ENCODE results near the gene UQCRHL.

Gene UQCRHL

DNA sequence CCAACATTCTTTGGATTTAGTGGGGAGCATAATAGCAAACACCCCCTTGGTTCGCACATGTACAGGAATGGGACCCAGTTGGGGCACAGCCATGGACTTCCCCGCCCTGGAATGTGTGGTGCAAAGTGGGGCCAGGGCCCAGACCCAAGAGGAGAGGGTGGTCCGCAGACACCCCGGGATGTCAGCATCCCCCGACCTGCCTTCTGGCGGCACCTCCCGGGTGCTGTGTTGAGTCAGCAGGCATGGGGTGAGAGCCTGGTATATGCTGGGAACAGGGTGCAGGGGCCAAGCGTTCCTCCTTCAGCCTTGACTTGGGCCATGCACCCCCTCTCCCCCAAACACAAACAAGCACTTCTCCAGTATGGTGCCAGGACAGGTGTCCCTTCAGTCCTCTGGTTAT is 21.8 kb downstream of the UQCRHL start:
- DNase-seq (no peak), ATAC-seq (ENCODE audit: insufficient read depth, low read depth) (no peak)
- no peaks in the 10 kb centered on the region for H3K36me3 ChIP-seq (ENCODE audit: insufficient read depth, low read length)
- no peak overlapping the region for H3K4me3 ChIP-seq (ENCODE audit: low read depth in 1 of 2, low read length in 2 of 2)
- no peaks in the 10 kb centered on the region for H3K4me1 ChIP-seq (ENCODE audit: insufficient read depth, low read length)
- H3K9ac ChIP-seq (ENCODE audit: low read depth, low read length), result no peak overlapping the region
- H3K27ac ChIP-seq (ENCODE audit: low read length), result no peak overlapping the region
- no peaks in the 10 kb centered on the region; the same call in 1 of the 2 replicates for H4K20me1 ChIP-seq (ENCODE audit: insufficient read depth, low read length)
- H3K27me3 ChIP-seq (ENCODE audit: insufficient read depth, low read length, poor library complexity), result no peaks in the 10 kb centered on the region
- no peak overlapping the region for H3K4me2 ChIP-seq (ENCODE audit: insufficient read depth, low read length)
- no peaks in the 10 kb centered on the region for H3K9me3 ChIP-seq (ENCODE audit: insufficient read depth, low read length, severe bottlenecking)
- H2AFZ ChIP-seq (ENCODE audit: low read depth, low read length), result no peak overlapping the region
- no peak for TF ChIP-seq EZH2 (IDR thresholded peaks at IDR 0.05; ENCODE audit: borderline replicate concordance, low read depth, low read length, severe bottlenecking)
- TF ChIP-seq, protein P1, sequence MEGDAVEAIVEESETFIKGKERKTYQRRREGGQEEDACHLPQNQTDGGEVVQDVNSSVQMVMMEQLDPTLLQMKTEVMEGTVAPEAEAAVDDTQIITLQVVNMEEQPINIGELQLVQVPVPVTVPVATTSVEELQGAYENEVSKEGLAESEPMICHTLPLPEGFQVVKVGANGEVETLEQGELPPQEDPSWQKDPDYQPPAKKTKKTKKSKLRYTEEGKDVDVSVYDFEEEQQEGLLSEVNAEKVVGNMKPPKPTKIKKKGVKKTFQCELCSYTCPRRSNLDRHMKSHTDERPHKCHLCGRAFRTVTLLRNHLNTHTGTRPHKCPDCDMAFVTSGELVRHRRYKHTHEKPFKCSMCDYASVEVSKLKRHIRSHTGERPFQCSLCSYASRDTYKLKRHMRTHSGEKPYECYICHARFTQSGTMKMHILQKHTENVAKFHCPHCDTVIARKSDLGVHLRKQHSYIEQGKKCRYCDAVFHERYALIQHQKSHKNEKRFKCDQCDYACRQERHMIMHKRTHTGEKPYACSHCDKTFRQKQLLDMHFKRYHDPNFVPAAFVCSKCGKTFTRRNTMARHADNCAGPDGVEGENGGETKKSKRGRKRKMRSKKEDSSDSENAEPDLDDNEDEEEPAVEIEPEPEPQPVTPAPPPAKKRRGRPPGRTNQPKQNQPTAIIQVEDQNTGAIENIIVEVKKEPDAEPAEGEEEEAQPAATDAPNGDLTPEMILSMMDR (IDR thresholded peaks at IDR 0.05; ENCODE audit: borderline replicate concordance, extremely low read depth, low read length, poor library complexity, severe bottlenecking), result no peak
- H3K79me2 ChIP-seq (ENCODE audit: insufficient read depth, low read length), result no peaks in the 10 kb centered on the region

DNA sequence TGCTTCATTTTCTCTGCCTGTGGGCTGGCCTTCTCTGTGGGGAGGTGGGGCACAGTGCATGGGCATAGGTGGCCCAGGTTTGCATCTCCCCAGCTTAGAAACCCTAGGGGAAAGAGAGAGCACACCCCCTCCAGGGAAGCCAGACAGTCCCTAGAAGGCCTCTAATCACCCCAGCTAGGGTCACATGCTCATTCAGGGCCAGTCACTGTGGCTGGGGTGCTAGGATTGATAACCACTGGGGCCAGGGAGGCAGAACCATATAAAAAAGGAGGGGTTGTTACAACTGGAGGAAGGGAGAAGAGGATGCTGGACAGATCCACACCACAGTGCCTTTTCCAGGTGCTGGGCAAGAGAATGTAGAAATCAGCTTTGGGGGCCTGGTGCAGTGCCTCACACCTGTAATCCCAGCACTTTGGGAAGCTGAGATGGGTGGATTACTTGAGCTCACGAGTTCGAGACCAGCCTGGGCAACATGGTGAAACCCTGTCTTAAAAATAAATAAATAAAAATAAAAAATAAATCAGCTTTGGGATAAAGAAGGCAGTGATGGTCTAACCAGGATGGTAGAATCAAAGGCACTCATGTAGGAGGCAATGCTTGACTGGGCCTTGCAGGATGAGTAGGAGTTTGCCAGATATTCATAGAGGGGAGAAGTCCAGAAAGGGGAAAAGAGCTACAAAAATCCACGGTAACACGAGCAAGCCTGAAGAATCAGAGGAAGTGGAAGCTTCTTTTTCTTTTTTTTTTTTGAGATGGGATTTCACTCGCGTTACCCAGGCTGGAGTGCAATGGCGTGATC is 29.3 kb downstream of the UQCRHL start:
- Histone ChIP-seq H3K9me3 (ENCODE audit: insufficient read depth, low read length, severe bottlenecking) (no peaks in the 10 kb centered on the region), H3K36me3 (ENCODE audit: insufficient read depth, low read length) (no peaks in the 10 kb centered on the region), H4K20me1 (ENCODE audit: insufficient read depth, low read length) (no peaks in the 10 kb centered on the region), H3K79me2 (ENCODE audit: insufficient read depth, low read length) (no peaks in the 10 kb centered on the region), H3K27me3 (ENCODE audit: insufficient read depth, low read length, poor library complexity) (no peaks in the 10 kb centered on the region), H2AFZ (ENCODE audit: low read depth, low read length) (no peak overlapping the region), H3K4me2 (ENCODE audit: insufficient read depth, low read length) (no peak overlapping the region), H3K27ac (ENCODE audit: low read length) (no peak overlapping the region), H3K4me3 (ENCODE audit: low read depth in 1 of 2, low read length in 2 of 2) (no peak overlapping the region), H3K4me1 (ENCODE audit: insufficient read depth, low read length) (no peaks in the 10 kb centered on the region), H3K9ac (ENCODE audit: low read depth, low read length) (no peak overlapping the region)
- ATAC-seq (ENCODE audit: insufficient read depth, low read depth) (no peak), DNase-seq (no peak)
- TF ChIP-seq EZH2 (IDR thresholded peaks at IDR 0.05; ENCODE audit: borderline replicate concordance, low read depth, low read length, severe bottlenecking), result no peak
- TF ChIP-seq, protein P1 (IDR thresholded peaks at IDR 0.05; ENCODE audit: borderline replicate concordance, extremely low read depth, low read length, poor library complexity, severe bottlenecking), result no peak

DNA sequence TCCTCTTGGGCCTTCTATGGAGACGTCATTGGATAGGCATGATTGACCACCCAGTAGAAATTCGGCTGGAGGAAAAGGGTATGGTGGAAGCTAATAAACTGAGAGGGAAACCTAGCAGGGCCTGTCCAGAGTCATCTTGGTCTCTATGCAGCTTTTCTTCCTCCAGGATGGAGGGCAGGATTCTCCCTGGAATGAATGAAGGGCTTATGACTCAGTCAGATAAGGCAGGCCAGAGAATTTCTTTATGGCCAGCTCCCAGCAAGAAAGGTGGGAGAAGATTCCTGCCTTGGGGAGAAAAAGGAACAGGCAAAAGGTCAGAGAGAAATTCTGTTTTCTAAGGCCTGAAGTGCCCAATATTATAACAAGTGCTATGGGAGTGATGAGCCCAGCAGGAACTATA is 31.7 kb downstream of the UQCRHL start:
- Histone ChIP-seq H3K27me3 (ENCODE audit: insufficient read depth, low read length, poor library complexity) (no peaks in the 10 kb centered on the region), H3K9ac (ENCODE audit: low read depth, low read length) (no peak overlapping the region), H3K9me3 (ENCODE audit: insufficient read depth, low read length, severe bottlenecking) (no peaks in the 10 kb centered on the region), H4K20me1 (ENCODE audit: insufficient read depth, low read length) (no peaks in the 10 kb centered on the region), H3K27ac (ENCODE audit: low read length) (no peak overlapping the region), H3K79me2 (ENCODE audit: insufficient read depth, low read length) (no peaks in the 10 kb centered on the region), H3K4me1 (ENCODE audit: insufficient read depth, low read length) (no peaks in the 10 kb centered on the region), H3K4me3 (ENCODE audit: low read depth in 1 of 2, low read length in 2 of 2) (no peak overlapping the region), H2AFZ (ENCODE audit: low read depth, low read length) (no peak overlapping the region), H3K36me3 (ENCODE audit: insufficient read depth, low read length) (no peaks in the 10 kb centered on the region), H3K4me2 (ENCODE audit: insufficient read depth, low read length) (no peak overlapping the region)
- TF ChIP-seq, protein P1 (IDR thresholded peaks at IDR 0.05; ENCODE audit: borderline replicate concordance, extremely low read depth, low read length, poor library complexity, severe bottlenecking), result no peak
- no peak for TF ChIP-seq EZH2 (IDR thresholded peaks at IDR 0.05; ENCODE audit: borderline replicate concordance, low read depth, low read length, severe bottlenecking)
- ATAC-seq (ENCODE audit: insufficient read depth, low read depth) (no peak), DNase-seq (no peak)

All from DND-41 (cell line).